Stimulated activated CD8-positive, alpha-beta memory T cell treated with anti-CD3 and anti-CD28 coated beads, Interleukin-7, amount 100 ng/mL, for 24 hours (primary cell): Measurements from ENCODE around the gene ETS1.

Source experiments
- DNase-seq: peaks from one replicate; pipeline ENCODE4 v3.0.0-alpha.2; 2020; ENCODE audit warnings: low read depth

Gene ETS1

DNA sequence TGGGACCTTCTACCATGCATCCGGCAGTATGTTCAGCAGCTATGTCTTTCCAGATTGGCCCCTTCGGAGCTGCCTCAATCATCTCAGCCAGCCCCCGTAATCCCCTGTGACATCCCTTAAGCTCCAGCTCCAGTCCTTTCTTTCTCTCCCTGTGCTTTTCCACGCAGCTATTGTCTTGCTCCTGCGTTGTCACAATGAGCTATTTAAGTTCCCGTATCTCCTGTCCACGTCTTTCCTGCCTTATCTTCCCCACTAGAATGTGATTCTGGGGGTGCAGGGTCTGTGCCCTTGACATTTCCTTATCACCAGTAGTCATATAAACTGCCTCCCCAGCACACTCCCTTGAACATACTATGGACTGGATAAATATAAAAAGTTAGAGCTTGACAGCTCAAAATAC, 5.1 kb upstream of the ETS1 start:
- DNase-seq = no peak

DNA sequence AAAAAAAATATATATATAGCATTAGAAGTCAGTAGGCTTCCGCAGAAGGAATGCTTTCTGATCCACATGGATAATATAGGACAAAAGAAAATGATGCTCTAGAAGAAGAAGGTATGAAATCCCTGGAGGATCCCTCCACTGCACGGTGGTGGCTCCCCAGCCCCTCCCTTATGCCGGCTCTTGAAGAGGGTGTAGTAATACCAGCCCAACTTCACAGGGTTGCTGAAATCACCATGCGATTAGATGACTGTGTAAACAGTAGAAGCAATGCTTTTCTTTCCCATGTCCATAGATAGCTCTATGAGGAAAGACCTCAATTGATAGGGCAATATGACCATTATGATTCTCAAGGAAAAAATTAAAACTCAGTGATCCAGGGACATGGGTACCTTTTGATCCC, 3.2 kb upstream of the ETS1 start:
- DNase-seq = no peak

DNA sequence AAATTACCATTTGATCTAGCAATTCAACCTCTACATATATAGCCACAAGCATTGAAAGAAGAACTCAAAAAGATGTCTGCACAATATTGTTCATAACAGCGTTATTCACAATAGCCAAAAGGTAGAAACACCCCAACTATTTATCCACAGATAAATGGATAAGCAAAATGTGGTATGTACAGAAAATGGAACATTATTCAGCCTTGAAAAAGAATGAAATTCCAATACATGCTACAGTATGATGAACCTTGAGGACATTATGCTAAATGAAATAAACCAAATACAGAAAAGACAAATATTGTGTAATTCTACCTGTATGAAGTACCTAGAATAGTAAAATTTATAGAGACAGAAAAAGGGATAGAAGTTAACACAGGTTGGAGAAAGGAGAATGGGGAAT, 2.6 kb upstream of the ETS1 start:
- DNase-seq = no peak

DNA sequence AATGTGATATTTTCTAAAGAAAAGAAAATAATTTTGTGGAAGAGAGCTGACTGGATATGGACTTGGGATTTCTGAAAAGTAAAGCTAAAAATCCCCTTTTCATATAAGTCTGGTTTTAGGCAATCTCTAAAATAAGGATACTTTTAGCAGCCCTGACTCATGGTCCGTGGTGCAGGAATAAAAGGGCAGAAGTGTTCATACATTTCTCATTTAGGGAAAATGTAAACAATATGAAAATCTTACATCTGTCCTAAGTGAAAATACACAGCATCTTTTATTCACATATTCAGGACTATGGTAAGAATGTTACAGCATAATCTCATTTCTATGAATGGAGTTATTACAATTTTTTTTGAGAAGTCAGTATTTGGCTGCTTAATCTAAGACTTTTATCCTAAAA, 735 bp upstream of the ETS1 start:
- DNase-seq = no peak

DNA sequence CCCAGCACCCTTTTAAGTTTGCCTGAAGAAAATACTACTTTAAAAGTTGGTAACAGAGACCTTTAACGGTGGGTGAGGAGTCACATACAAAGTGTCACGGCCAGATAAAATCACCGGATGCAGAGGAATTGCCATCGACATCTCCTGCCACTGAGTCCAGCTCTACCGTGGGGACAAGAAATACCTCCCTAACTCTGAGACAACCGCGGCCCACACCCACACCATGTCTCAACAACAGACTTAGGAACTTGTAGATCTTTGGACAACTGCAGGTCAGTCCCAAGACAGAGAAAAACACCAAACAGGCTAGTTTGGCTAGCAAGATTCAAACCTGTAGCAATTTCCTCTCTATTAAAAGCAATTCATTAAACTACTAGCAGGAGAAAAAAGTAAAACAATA, 669 bp downstream of the ETS1 start:
- no peak for DNase-seq

DNA sequence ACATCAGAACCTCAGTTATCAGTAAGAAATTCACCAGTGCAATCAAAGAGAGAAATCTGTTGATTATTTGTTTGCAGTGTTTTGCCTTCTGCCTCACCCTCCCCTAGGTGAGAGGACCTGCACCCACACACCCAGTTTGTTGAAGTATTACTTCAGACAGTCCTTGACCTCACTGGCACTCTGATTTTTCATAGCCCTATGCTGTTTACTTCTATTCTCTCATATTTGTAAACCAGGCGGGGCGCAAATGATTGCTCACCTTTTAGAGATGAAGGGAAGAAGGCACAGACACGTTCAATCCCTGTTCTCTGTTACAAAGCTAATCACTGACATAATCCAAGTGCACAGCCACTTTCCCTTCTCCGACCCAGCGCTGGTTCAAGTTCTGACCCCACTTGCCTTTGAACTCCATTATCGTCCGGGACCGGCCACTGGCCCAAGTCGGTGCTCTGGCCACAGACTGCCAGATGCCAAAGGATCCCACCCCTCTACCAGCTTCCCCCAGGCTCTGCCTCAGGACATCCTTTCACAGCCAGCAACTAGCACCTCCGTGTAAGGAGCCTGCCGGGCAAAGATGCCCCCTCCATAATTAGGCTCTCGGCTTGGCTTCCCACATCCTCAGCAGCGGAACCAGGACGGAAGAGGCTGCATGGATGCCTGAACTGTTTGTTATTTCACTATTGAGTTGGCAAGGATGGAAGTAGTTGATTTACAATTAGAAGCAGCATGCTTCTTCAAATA, 1.7 kb downstream of the ETS1 start:
- DNase-seq = no peak

DNA sequence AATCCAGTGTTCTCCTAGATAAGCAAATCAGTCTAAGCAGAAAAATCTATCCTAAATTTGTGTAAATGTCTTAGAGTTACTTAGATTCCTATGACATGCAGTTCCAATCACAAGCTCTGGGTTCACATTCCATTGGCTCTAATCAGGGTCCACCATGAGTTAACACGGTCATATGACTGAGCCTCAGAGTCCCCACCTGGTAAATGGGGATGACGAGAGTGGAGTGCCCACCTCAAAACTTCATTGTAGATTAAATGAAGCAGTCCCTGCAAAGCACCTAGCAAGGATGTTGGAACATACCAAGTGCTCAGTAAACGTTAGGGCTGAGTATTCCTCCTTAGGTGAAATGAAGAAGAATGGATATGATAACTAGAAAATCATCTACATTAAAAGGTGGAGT, 3.1 kb downstream of the ETS1 start:
- no peak for DNase-seq

DNA sequence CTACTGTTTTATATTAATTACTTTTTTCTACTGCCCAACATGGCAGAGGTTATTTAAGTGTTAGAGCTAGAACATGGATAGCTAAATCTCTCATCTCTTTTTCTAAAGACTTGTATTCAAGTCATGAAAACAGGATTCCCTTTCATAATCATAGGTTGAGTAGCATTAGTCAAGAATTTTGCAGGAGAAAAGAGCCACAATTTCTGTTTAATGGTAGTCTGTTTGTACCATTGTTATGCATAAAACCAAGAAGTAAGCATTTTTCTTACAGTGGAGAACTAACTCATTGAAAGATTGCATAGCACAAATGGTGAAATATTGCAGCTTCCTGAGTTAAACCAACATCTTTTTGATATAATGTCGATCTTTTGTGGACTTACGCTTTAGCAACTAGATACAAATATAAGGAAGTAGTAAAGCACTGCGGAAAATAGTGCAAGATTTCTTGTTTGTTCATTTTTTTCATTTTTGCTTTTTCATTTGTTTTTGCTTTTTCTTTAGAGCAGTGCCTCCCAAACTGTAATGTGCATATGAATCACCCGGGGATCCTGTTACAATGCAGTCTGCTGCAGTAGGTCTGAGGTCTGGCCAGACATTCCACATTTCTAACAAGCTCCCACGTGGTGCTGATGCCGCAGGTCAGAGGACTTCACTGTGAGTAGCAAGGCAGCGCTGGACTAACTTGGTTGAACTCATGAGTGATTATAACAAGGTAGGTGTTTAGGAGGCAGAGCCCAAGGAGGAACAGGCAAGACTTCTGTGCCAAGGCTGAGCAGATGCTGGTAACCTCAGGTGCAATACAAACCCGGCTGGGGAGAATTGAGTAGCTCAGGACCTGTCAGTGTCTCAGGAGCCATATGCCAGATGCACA, 4.6 kb downstream of the ETS1 start:
- no peak for DNase-seq

DNA sequence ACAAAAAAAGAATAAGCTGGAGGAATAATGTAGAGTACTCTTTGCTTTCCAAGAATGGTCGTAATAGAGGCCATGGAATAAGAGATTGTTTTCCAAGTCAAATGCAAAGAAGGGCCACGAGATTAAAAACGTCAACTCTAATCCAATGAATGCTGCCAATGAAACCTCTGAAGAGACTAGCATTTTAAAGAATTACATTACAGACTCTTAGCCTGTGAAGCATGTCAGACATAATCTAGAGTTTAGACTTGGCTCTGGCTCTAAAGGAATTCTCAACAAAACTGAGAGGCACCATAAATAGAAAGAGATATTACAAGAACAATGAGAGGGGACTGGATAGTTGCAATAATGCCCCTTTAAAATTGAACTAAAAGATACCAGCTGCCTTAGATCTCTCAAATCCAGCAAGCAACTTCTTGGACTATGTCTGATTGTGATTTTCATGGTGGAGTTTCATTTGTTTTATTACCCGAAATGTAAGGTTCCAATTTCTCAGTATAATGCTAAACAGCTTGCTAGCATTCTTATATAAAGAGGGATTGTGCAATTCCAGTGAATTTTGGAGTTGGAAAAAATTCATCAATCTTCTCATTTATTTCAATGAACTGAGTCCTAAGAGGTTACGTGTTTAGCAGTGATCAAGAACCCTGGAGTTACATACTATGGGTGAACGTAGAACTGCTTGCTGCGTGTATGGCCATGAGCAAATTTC, 5.6 kb downstream of the ETS1 start:
- no peak for DNase-seq

DNA sequence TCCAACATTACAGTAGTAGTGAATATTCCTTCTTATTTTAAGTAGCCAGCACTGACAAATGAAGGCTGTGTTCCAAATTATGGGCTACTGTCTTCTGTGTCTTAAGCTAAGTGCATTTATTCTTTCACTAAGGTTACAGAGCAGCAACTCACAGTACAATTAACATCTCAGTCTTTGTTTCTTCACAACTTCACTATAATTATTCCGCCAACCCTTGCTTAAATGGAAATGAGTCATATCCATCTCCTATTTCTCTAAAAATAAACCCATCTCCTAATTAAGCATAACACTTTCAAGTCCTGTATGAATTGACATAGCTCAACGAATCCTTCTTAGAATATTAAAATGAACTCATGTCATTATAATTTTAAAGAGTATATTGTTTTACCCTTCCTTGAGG, 6.7 kb downstream of the ETS1 start:
- no peak for DNase-seq

DNA sequence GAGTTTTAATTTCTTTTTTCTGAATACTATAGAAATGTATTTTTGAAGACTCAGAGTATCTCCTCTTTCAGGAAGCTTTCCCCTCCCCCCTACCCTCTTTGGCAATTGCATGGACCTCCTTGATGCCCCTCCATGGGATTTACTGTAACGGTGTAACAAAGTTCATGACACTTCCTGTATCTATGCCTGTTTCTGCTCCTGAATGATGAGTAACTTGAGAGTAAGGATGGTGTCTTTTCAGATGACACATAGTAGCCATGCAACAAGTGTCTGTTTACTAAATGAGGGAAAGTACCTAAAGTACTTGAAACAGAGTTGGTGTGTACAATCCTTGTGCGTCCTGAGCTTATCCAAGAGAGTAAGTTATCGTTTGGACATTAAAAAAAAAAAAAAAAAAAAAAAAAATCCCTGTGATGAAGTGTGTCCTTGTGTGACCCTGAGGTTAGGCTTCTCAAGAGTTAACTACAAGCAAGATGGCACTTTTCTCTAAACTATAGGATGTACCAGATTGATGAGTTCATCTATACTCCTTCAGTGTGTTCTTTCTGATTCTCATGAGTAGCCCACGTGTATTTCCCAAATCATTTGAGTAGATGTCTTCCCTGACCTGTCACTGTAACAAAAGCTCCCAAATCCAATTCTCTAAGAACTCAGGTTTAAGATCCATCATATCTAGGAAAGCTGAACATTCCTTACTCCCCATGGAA, 7.4 kb downstream of the ETS1 start:
- no peak for DNase-seq

DNA sequence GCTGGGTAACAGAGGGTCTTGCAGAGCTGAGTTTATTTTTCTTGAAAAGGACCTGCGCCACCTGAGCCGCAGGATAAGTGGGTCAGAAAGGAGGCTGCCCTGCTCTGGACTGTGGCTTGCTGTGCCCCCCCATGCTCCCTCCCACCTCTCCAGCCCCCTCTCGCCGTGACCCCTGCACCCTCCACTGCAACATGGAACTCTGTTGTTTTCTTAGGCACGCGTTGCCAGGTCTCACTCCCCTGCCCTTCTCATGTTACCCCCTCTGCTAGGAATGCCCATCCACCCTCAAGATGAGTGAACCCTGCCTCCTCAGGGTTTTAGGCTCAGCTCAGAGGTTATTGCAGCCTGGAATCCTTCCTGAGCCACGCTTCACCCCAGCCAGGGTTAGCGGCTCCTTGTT, 10.8 kb downstream of the ETS1 start:
- no peak for DNase-seq

DNA sequence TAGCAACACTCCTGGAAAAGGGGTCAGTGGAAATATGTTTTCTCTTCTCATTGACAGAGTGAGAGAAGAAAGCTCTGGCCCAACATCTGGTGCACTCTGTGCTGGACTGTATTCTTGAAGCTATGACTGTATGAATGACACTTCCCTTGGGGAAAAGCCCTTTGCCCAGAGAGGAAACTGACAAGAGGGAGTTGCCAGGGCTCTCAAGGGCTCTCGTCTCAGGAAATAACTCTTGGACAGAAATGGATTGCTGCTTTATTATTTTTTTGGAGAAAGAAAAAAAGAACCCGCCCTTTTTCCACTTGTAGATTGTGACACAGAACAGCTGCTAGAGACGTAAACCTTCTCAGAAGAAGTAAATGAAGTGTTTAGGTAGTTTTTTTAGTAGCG, 11.4 kb downstream of the ETS1 start:
- no peak for DNase-seq

DNA sequence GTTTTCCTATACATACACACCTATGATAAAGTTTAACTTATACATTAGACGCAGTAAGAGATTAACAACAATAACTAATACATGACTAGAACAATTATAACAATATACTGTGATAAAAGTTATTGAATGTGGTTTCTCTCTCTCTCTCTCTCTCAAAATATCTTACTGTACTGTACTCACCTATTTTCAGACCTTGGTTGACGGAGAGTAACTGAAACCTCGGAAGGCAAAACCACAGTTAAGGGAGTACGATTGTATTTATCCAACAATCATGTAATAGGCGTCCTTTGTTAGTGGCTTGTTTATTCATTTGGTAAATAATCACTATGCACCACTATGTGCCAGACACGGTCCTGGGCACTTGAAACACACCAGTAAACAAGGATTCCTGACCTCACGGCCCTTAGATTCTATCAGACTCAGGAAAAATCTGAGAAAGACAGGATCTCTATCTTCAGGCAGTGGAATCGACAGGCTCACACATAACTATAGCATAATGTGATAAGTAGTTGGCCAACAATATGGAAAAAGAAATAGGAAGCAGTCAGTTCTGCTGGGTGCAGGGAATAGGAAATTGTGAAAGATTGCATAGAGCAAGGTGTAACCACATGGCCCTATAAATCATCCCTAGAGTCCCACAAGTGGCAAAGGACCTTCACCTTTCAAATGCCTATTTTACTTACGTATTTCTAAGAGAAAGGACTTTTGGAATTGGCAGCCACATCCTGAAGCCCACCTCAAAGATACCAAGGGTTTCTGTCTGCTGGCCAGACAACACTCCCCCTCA, 12.0 kb downstream of the ETS1 start:
- DNase-seq = no peak

DNA sequence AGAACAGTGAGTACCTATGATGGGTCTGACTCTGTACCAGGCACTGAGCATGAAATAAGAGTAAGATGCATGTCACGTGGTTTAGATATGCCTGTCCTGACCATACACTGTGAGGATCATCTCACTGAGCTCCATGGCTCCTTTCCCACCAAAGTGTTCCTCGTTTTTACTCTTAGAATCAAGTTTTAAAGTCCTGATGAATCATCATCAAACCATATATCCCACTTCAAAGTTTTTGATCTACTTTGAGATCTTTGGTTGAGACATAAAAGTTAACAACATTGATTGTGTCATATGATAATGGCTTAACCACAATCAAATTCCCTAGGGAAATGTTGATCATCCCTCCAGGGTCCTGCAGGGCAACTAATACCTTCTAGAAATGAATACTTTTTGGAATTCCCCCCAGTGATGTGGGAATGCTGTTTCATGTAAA, 12.8 kb downstream of the ETS1 start:
- no peak for DNase-seq

DNA sequence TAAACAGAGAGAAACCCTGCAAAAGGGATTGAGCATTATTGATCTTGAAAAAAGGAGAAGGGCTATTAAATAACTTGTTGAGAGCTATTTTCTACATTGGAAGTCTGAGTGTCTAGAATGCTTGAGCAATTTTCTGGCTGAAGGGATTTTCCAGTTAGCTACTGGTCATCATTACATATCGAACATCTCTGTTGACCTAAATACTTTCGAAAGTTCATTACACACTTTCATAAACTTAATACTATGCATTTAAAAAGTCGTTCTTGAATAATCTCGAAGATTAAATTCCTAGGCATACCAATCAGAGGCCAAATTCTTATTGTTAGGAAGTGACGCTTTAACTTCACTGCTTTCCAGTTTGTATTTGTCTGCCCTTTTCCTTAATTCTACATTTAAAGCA, 13.7 kb downstream of the ETS1 start:
- DNase-seq = no peak

DNA sequence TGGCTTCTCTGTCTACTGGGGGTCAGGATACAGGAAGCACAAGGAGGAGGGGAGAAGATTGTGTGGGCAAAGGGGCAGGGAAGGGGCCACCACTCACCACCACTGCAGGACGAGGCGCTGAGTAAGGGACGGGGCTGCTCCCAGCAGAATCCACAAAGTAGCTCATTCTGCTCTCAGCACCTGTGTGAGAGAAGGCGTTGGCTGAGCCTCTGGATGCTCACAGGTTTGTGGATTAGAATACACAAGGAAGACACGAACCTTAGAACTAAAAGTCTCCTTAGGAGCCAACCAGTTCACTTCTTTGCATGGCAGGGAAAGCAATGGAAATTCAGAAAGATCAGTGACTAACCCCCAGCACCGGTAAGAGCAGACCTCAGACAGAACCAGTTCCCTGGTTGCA, 14.4 kb downstream of the ETS1 start:
- DNase-seq = no peak

DNA sequence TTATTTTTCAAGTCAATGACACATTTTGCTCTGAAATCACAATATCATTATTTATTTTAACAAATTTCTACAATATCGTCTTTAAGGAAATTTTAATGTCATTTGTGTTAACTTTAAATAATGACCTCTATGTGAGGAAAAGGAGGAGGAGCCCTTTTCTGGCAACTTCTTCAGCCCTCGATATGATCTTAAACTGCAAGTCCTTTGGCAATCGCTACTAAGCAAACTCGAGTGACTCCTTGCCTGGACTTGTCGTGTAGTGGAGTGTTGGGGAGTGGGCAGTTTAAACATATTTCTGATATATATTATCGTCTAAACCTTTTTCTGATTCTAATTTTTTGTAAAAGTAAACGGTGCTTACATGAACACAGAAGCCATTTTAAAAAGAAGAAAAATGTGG, 16.7 kb downstream of the ETS1 start:
- DNase-seq = no peak

DNA sequence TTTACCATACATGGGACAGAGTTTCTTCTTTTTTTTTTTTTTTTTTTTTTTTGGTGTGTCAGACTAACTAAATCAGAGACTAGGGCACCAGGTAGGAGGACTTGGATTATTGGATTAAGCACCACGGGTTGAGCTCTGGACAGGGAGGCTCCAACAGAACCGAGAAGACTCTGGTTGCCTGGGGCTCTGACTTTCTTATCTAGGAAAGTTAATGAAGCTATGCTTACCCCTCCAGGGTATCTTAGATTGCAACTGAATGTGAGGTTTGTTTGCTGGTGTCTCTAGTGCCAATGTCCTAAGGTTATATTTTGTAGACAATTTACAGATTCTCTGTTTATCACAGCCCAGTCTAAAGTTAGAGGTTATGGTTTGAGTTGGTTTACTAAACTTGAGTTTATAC, 18.1 kb downstream of the ETS1 start:
- DNase-seq = no peak

DNA sequence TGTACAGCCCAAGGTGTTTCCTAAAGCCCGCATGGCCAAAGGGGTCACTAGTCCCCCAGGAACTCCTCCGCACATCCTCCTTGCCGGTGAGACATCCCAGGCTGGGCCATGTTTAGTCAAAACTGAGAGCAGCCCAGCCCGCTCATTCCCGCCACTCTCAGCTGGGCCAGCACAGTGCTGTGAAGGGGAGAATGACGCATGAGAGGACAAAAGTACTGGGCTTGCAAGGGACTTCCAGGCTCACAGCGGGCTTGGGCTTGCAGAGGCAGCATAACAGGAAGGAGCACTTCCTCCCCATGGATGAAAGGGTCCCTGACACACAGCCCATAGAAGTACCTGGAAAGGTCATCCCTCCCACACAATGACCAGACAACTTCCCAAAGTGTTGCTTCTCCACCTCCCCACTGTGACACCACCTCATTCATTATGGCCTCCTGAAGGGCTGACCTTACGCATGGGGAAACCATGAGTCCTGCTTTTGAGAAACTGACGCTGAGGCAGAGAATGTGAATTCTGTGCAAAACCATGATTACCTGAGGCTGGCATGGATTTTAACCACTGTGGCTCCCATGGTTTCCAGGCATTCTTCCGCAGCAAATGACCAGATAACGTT, 19.1 kb downstream of the ETS1 start:
- no peak for DNase-seq

DNA sequence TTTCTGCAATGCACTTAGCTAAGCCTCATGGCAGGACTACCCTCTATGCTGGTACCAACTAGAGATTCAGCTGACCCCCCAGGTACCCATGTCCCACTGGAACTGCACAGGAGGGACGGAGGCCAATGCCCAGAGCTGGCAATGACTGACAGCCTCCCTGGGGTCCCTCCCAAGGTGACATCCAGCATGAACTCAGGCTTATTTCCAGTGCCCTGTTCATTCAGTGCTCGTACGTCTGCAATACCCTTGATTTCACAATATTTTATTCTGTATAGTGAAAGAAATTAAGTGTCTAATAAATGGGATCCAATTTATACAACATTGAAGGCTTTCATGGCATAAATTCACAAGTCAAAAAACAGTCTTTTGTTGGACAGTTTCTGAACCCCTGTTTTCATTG, 20.2 kb downstream of the ETS1 start:
- no peak for DNase-seq
